NCI-H1436 treated with DMSO at 0.1 percent for 48 hours (cell line): ENCODE results near the gene KCNMA1.

Experiments
- DNase-seq: peaks from one replicate; lab custom pipeline; 2025; lab: John Stamatoyannopoulos, UW

Gene KCNMA1

GRCh38 chr10:77204171-77204570 lies 433.4 kb downstream of the KCNMA1 start:
- no peak for DNase-seq

- DNase-seq = no peak
These were observed 434.8 kb downstream of the KCNMA1 start for GRCh38 chr10:77202857-77203256.

GRCh38 chr10:77201135-77202106 lies 436.2 kb downstream of the KCNMA1 start:
- DNase-seq = no peak

- no peak for DNase-seq
These were observed 440.1 kb downstream of the KCNMA1 start for GRCh38 chr10:77197544-77197943.

GRCh38 chr10:77196614-77197013 lies 441.0 kb downstream of the KCNMA1 start:
- DNase-seq = no peak

GRCh38 chr10:77195101-77195500 lies 442.5 kb downstream of the KCNMA1 start:
- no peak for DNase-seq

- DNase-seq = no peak
These were observed 444.6 kb downstream of the KCNMA1 start for GRCh38 chr10:77193001-77193400.

GRCh38 chr10:77192402-77192801 lies 445.2 kb downstream of the KCNMA1 start:
- DNase-seq = no peak

GRCh38 chr10:77191324-77192049 lies 446.1 kb downstream of the KCNMA1 start:
- DNase-seq = no peak

- no peak for DNase-seq
These were observed 447.3 kb downstream of the KCNMA1 start for GRCh38 chr10:77190291-77190690.

GRCh38 chr10:77189520-77189919 lies 448.1 kb downstream of the KCNMA1 start:
- DNase-seq = no peak

- DNase-seq = no peak
These were observed 448.5 kb downstream of the KCNMA1 start for GRCh38 chr10:77189075-77189474.

- no peak for DNase-seq
These were observed 449.1 kb downstream of the KCNMA1 start for GRCh38 chr10:77188521-77188920.

- DNase-seq = no peak
These were observed 449.6 kb downstream of the KCNMA1 start for GRCh38 chr10:77188000-77188395.

GRCh38 chr10:77187376-77187999 lies 450.1 kb downstream of the KCNMA1 start:
- DNase-seq = no peak

GRCh38 chr10:77186936-77187335 lies 450.7 kb downstream of the KCNMA1 start:
- no peak for DNase-seq

GRCh38 chr10:77185696-77186095 lies 451.9 kb downstream of the KCNMA1 start:
- no peak for DNase-seq

GRCh38 chr10:77182803-77183202 lies 454.8 kb downstream of the KCNMA1 start:
- no peak for DNase-seq

GRCh38 chr10:77180794-77181193 lies 456.8 kb downstream of the KCNMA1 start:
- DNase-seq = no peak

- DNase-seq = no peak
These were observed 457.5 kb downstream of the KCNMA1 start for GRCh38 chr10:77180104-77180503.

- DNase-seq = no peak
These were observed 458.5 kb downstream of the KCNMA1 start for GRCh38 chr10:77179015-77179695.

- DNase-seq = no peak
These were observed 460.0 kb downstream of the KCNMA1 start for GRCh38 chr10:77177589-77177988.
